Measurements from ENCODE around the gene NAV2.
A peak's percentile ranks its signal among the peaks of the same experiment; 100 is the strongest.
"Not testable (repeated sequence)": the region's sequence is repeated elsewhere in the genome, so short reads cannot be mapped to it uniquely, and the experiment has no call there.

The NAV2 gene

GRCh38 chr11:20110908-20111669, 398.5 kb downstream of the NAV2 start:
- DNase-seq = peak; percentile 62

GRCh38 chr11:20111871-20112270, 399.2 kb downstream of the NAV2 start:
- no peak for DNase-seq

- peak; percentile 15 for DNase-seq
Measured at GRCh38 chr11:20112291-20113148, 399.9 kb downstream of the NAV2 start.

- DNase-seq = no peak
Measured at GRCh38 chr11:20113149-20113438, 400.5 kb downstream of the NAV2 start.

- no peak for DNase-seq
Measured at GRCh38 chr11:20114588-20114987, 402.0 kb downstream of the NAV2 start.

GRCh38 chr11:20116825-20117224, 404.2 kb downstream of the NAV2 start:
- no peak for DNase-seq

- DNase-seq = no peak
Measured at GRCh38 chr11:20117291-20117690, 404.7 kb downstream of the NAV2 start.

- no peak for DNase-seq
Measured at GRCh38 chr11:20118209-20118608, 405.6 kb downstream of the NAV2 start.

GRCh38 chr11:20119315-20119714, 406.7 kb downstream of the NAV2 start:
- DNase-seq = no peak

GRCh38 chr11:20120134-20120925, 407.7 kb downstream of the NAV2 start:
- DNase-seq = no peak

GRCh38 chr11:20122131-20122530, 409.5 kb downstream of the NAV2 start:
- no peak for DNase-seq

GRCh38 chr11:20125927-20126326, 413.3 kb downstream of the NAV2 start:
- DNase-seq = no peak

- DNase-seq = no peak
Measured at GRCh38 chr11:20126724-20127123, 414.1 kb downstream of the NAV2 start.

GRCh38 chr11:20127671-20128527, 415.3 kb downstream of the NAV2 start:
- DNase-seq = peak; percentile 83

- DNase-seq = not testable (repeated sequence)
Measured at GRCh38 chr11:20128528-20128825, 415.8 kb downstream of the NAV2 start.

GRCh38 chr11:20129665-20130064, 417.0 kb downstream of the NAV2 start:
- DNase-seq = no peak

GRCh38 chr11:20131788-20132666, 419.4 kb downstream of the NAV2 start:
- DNase-seq = peak; percentile 62

GRCh38 chr11:20132667-20133039, 420.0 kb downstream of the NAV2 start:
- DNase-seq = no peak

- no peak for DNase-seq
Measured at GRCh38 chr11:20134991-20135736, 422.5 kb downstream of the NAV2 start.

- no peak for DNase-seq
Measured at GRCh38 chr11:20137637-20138036, 425.0 kb downstream of the NAV2 start.

GRCh38 chr11:20138707-20139106, 426.1 kb downstream of the NAV2 start:
- no peak for DNase-seq

Data from stimulated activated CD4-positive, alpha-beta T cell treated with anti-CD3 and anti-CD28 coated beads, Interleukin-15, amount 100 ng/mL, for 24 hours (primary cell).